Astrocyte (in vitro differentiated cells and primary cell): ENCODE data around the gene COL23A1. TPM values are rescaled to one million over a fixed set of nuclear protein-coding genes. Genes with fewer than 3 reads are reported as not detected.
"Not testable (repeated sequence)": the region's sequence is repeated elsewhere in the genome, so short reads cannot be mapped to it uniquely, and the experiment has no call there.

ENCODE experiments used
- DNase-seq: peaks from one replicate; pipeline ENCODE4 v3.0.0-alpha.2; 2010; ENCODE audit warnings: low read depth
- FAIRE-seq: peaks from 2 replicates; lab custom pipeline; 2011; peaks lifted over from hg19 to GRCh38; lab: Jason Lieb, UNC
- H2AFZ ChIP-seq: 2 replicates; pipeline ENCODE4 v1.6.0; 2012; ENCODE audit warnings: low read depth, low read length, inconsistent platforms
- H3K27ac ChIP-seq: 2 replicates; pipeline ENCODE4 v1.5.1; 2011; ENCODE audit warnings: low read depth, low read length, inconsistent platforms
- H3K27me3 ChIP-seq: 2 replicates; pipeline ENCODE4 v1.6.0; 2011; ENCODE audit warnings: low read length, inconsistent platforms; ENCODE audit not compliant: insufficient read depth
- H3K36me3 ChIP-seq: 2 replicates; pipeline ENCODE4 v1.5.1; 2011; ENCODE audit warnings: low read length, inconsistent platforms; ENCODE audit not compliant: insufficient read depth
- H3K4me1 ChIP-seq: 2 replicates; pipeline ENCODE4 v1.5.1; 2011; ENCODE audit warnings: low read length, inconsistent platforms; ENCODE audit not compliant: insufficient read depth
- H3K4me2 ChIP-seq: 2 replicates; pipeline ENCODE4 v1.6.0; 2012; ENCODE audit warnings: low read length, inconsistent platforms
- H3K4me3 ChIP-seq: 2 replicates; pipeline ENCODE4 v1.5.1; 2011; ENCODE audit warnings: low read depth, mild to moderate bottlenecking, low read length, inconsistent platforms; ENCODE audit not compliant: insufficient read depth
- H3K79me2 ChIP-seq: 2 replicates; pipeline ENCODE4 v1.6.0; 2012; ENCODE audit warnings: mild to moderate bottlenecking, low read length, inconsistent platforms; ENCODE audit not compliant: insufficient read depth
- H3K9ac ChIP-seq: 2 replicates; pipeline ENCODE4 v1.6.0; 2012; ENCODE audit warnings: mild to moderate bottlenecking, low read length, inconsistent platforms
- H3K9me3 ChIP-seq: 2 replicates; pipeline ENCODE4 v1.5.1; 2012; ENCODE audit warnings: low read depth, mild to moderate bottlenecking, low read length, inconsistent platforms; ENCODE audit not compliant: insufficient read depth
- H4K20me1 ChIP-seq: 2 replicates; pipeline ENCODE4 v1.6.0; 2012; ENCODE audit warnings: low read length, inconsistent platforms; ENCODE audit not compliant: insufficient read depth
- H3K27ac Mint-ChIP-seq: one replicate; pipeline ENCODE4 v1.8.0; 2021; ENCODE audit warnings: mild to moderate bottlenecking, mixed read lengths; ENCODE audit not compliant: unreplicated experiment
- H3K27me3 Mint-ChIP-seq: one replicate; pipeline ENCODE4 v1.8.0; 2021; ENCODE audit warnings: low read depth, mixed read lengths; ENCODE audit not compliant: unreplicated experiment
- H3K36me3 Mint-ChIP-seq: one replicate; pipeline ENCODE4 v1.8.0; 2021; ENCODE audit warnings: low read depth, mixed read lengths; ENCODE audit not compliant: unreplicated experiment
- H3K4me1 Mint-ChIP-seq: one replicate; pipeline ENCODE4 v1.8.0; 2021; ENCODE audit warnings: low read depth, mixed read lengths; ENCODE audit not compliant: unreplicated experiment
- H3K4me3 Mint-ChIP-seq: one replicate; pipeline ENCODE4 v1.8.0; 2021; ENCODE audit warnings: mild to moderate bottlenecking, moderate library complexity, mixed read lengths; ENCODE audit not compliant: unreplicated experiment
- H3K9me3 Mint-ChIP-seq: one replicate; pipeline ENCODE4 v1.8.0; 2021; ENCODE audit warnings: mild to moderate bottlenecking, mixed read lengths; ENCODE audit not compliant: unreplicated experiment
- CTCF ChIP-seq: IDR thresholded peaks from 2 replicates; pipeline ENCODE4 v1.5.1; 2011; ENCODE audit warnings: low read depth, mild to moderate bottlenecking, inconsistent platforms, low read length, moderate library complexity; ENCODE audit not compliant: insufficient read depth
- EZH2 ChIP-seq: IDR thresholded peaks from 2 replicates; pipeline ENCODE4 v1.6.1; 2012; ENCODE audit warnings: mild to moderate bottlenecking, low read length, inconsistent platforms; ENCODE audit not compliant: insufficient read depth
- total RNA-seq: library from RNA; stranded (reverse); gene quantifications from 2 replicates; pipeline ENCODE4 v1.2.1, GENCODE V29; 2021

Gene COL23A1
- total RNA-seq, 1 donor from 2014 or later = 0.16 TPM

GRCh38 chr5:178305801-178306200 lies 284.4 kb downstream of the COL23A1 start:
- H3K4me1 ChIP-seq = no peaks in the 10 kb centered on the region
- no peak overlapping the region for H2AFZ ChIP-seq
- H4K20me1 ChIP-seq = no peaks in the 10 kb centered on the region
- no peaks in the 10 kb centered on the region for H3K79me2 ChIP-seq
- no peaks in the 10 kb centered on the region for H3K36me3 ChIP-seq
- TF ChIP-seq CTCF (no peak), EZH2 (no peak)
- H3K9me3 Mint-ChIP-seq = peaks cover 3% of the 10 kb centered on the region
- FAIRE-seq (no peak), DNase-seq (no peak)
- H3K4me2 ChIP-seq = no peak overlapping the region
- no peaks in the 10 kb centered on the region for H3K27me3 ChIP-seq
- no peak overlapping the region for H3K4me3 Mint-ChIP-seq
- peaks cover 6% of the 10 kb centered on the region for H3K4me1 Mint-ChIP-seq
- H3K27ac Mint-ChIP-seq = no peak overlapping the region
- H3K4me3 ChIP-seq = no peak overlapping the region
- H3K27ac ChIP-seq = no peak overlapping the region
- peaks cover 4% of the 10 kb centered on the region for H3K36me3 Mint-ChIP-seq
- H3K9ac ChIP-seq = no peak overlapping the region
- no peaks in the 10 kb centered on the region for H3K9me3 ChIP-seq
- H3K27me3 Mint-ChIP-seq = peaks cover 49% of the 10 kb centered on the region

- FAIRE-seq = no peak
- Mint-ChIP-seq H3K9me3 (peaks cover 3% of the 10 kb centered on the region), H3K27me3 (peaks cover 48% of the 10 kb centered on the region), H3K4me1 (peaks cover 6% of the 10 kb centered on the region), H3K27ac (peak overlapping the region; percentile 19), H3K4me3 (no peak overlapping the region), H3K36me3 (peaks cover 4% of the 10 kb centered on the region)
- no peak overlapping the region for H3K27ac ChIP-seq
- no peak overlapping the region for H2AFZ ChIP-seq
- DNase-seq = no peak
- H3K79me2 ChIP-seq = no peaks in the 10 kb centered on the region
- H4K20me1 ChIP-seq = no peaks in the 10 kb centered on the region
- no peaks in the 10 kb centered on the region for H3K9me3 ChIP-seq
- H3K4me2 ChIP-seq = no peak overlapping the region
- no peak overlapping the region for H3K4me3 ChIP-seq
- no peak overlapping the region for H3K9ac ChIP-seq
- TF ChIP-seq EZH2 (no peak), CTCF (no peak)
- H3K36me3 ChIP-seq = no peaks in the 10 kb centered on the region
- H3K27me3 ChIP-seq = no peaks in the 10 kb centered on the region
- no peaks in the 10 kb centered on the region for H3K4me1 ChIP-seq
These were observed 285.2 kb downstream of the COL23A1 start for GRCh38 chr5:178304761-178305645.

DNA sequence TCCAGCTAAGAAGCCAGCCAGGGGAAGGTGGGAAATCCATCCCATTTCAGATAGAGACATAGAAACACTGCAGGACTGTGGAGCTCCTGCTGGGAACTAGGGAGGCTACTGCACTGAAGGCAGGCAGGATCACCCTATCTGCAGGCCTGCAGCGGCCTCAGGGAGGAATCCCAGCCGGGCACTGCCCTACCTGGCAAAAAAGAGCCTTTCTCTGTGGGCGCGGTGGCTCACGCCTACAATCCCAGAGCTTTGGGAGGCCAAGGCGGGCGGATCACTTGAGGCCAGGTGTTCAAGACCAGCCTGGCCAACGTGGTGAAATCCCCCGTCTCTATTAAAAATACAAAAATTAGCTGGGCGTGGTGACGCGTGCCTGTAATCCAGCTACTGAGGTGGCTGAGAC lies 286.2 kb downstream of the COL23A1 start:
- DNase-seq = no peak
- Mint-ChIP-seq H3K4me3 (no peak overlapping the region), H3K4me1 (peaks cover 6% of the 10 kb centered on the region), H3K36me3 (peaks cover 4% of the 10 kb centered on the region), H3K27ac (no peak overlapping the region), H3K9me3 (peaks cover 3% of the 10 kb centered on the region), H3K27me3 (peaks cover 46% of the 10 kb centered on the region)
- no peak overlapping the region for H2AFZ ChIP-seq
- no peak for FAIRE-seq
- no peaks in the 10 kb centered on the region for H4K20me1 ChIP-seq
- TF ChIP-seq CTCF (no peak), EZH2 (no peak)
- H3K27me3 ChIP-seq = no peaks in the 10 kb centered on the region
- no peak overlapping the region for H3K9ac ChIP-seq
- H3K4me3 ChIP-seq = no peak overlapping the region
- H3K9me3 ChIP-seq = no peaks in the 10 kb centered on the region
- no peak overlapping the region for H3K27ac ChIP-seq
- H3K4me1 ChIP-seq = no peaks in the 10 kb centered on the region
- no peaks in the 10 kb centered on the region for H3K79me2 ChIP-seq
- no peaks in the 10 kb centered on the region for H3K36me3 ChIP-seq
- no peak overlapping the region for H3K4me2 ChIP-seq

GRCh38 chr5:178302321-178302720 lies 287.9 kb downstream of the COL23A1 start:
- not testable (repeated sequence) for H3K4me3 ChIP-seq, H3K9ac ChIP-seq, FAIRE-seq, H3K4me1 ChIP-seq, H3K9me3 Mint-ChIP-seq, H3K4me1 Mint-ChIP-seq, H3K4me3 Mint-ChIP-seq, H4K20me1 ChIP-seq, H3K27ac Mint-ChIP-seq, DNase-seq, H3K79me2 ChIP-seq, H3K4me2 ChIP-seq, H3K9me3 ChIP-seq, H3K27me3 ChIP-seq, H3K27ac ChIP-seq, H3K36me3 Mint-ChIP-seq, H2AFZ ChIP-seq, H3K36me3 ChIP-seq
- peaks cover 44% of the 10 kb centered on the region for H3K27me3 Mint-ChIP-seq
